Activated CD8-positive, alpha-beta memory T cell treated with anti-CD3 and anti-CD28 coated beads for 36 hours (primary cell): ENCODE measurements around the gene CELA3B. TPM values are rescaled to one million over a fixed set of nuclear protein-coding genes. Genes with fewer than 3 reads are reported as not detected.
"Not testable (repeated sequence)": the region's sequence is repeated elsewhere in the genome, so short reads cannot be mapped to it uniquely, and the experiment has no call there.

Experiments
- CTCF ChIA-PET: fragments of 350-600 bp; sonication (Branson Sonifier 250); formaldehyde crosslinking; loops from one replicate; lab custom pipeline; 2021; ENCODE audit warnings: antibody characterized with exemption; lab: Charles Lee
- POLR2A ChIA-PET: fragments of 350-600 bp; sonication (Branson Sonifier 250); formaldehyde crosslinking; loops from one replicate; lab custom pipeline; 2021; ENCODE audit warnings: antibody characterized with exemption; lab: Charles Lee
- total RNA-seq, 2 experiments: library from RNA; stranded (reverse); gene quantifications; one replicate each; pipeline ENCODE4 v1.2.3, GENCODE V29; 2021

The CELA3B gene
- total RNA-seq, 2 experiments from 2014 or later, result not detected

DNA sequence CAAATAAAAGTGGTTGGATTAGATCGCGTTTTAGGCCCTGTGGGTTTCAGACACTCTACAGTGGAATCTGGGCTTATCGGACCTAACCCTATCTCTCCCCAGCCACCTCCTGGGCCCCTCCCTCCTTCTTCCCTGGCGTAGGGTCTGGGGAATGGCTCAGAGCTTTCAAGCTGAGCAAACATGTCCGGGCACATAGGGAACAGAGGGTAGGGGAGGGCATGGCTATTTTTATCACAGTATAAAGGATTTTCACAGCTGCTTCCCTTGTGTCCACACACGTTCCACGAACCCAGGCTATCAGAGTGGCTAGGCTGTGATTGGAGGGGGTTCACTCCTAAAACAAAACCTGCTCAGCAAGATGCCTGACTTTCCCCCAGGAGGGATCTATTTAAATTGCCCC is 22.8 kb downstream of the CELA3B start:
- POLR2A ChIA-PET, CTCF ChIA-PET: not testable (repeated sequence)

DNA sequence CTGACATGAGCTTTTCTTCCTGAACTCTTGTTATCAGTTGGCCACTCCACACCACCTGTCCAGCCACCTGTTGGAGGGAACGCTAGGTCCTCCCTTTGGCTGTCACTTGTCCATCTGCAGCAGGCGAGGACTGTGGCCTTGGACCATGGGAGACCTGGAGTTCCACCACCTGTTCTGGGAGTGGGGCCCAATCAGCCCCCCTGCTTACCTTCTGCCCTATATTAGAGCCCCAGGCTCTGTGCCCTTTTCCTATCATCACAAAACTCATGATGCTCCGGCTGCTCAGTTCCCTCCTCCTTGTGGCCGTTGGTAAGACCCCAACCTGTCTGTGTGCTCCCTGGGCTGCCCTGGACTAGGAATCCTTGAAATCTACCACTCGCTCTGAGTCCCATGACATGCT is 24.6 kb downstream of the CELA3B start, which contains the start of gene CELA3A:
Gene CELA3A (plus strand): TSS at position 249 of the 400 bp plus-strand sequence. CDS start 18 bp downstream, at position 267.
- POLR2A ChIA-PET, result no interaction called here
- CTCF ChIA-PET, result no interaction called here

DNA sequence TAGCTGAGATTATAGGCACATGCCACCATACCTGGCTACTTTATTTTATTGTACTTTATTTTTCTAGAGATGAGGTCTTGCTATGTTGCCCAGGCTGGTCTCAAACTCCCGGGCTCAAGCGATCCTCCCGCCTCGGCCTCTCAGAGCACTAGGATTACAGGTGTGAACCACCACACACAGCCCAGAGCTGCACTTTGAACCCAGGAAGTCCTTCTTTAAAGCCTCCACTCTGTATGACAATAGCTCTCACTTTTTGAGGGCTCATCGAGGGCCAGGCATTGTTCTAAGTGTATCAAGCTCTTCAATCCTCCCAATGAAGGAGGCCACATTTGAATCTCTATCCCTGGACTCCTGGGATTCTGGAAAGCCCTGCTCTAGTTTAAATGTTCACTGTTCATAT is 25.6 kb downstream of the CELA3B start:
- POLR2A ChIA-PET, result not testable (repeated sequence)
- CTCF ChIA-PET, result interaction anchor here (1.7 kb wide), 1 partner anchor 21 kb away, joined by 4 read pairs; no protein-coding TSS in a partner anchor

DNA sequence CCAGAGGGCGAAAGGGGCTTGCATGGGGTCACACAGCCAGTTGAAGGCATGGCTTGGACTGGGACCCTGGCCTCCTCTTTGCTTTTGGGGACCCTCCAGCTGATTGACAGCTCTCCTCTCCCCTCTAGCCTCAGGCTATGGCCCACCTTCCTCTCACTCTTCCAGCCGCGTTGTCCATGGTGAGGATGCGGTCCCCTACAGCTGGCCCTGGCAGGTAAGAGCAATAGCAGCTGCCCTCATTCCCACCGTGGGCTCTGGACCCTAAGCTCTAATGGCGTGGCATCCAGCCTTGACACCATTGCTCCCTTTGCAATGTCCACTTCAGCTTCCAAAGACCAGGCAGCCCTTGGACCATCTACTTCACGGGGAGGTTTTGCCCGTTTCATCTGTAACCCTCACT is 26.1 kb downstream of the CELA3B start:
- POLR2A ChIA-PET, result not testable (repeated sequence)
- CTCF ChIA-PET, result interaction anchor here (1.7 kb wide), 1 partner anchor 20 kb away, joined by 4 read pairs; no protein-coding TSS in a partner anchor

DNA sequence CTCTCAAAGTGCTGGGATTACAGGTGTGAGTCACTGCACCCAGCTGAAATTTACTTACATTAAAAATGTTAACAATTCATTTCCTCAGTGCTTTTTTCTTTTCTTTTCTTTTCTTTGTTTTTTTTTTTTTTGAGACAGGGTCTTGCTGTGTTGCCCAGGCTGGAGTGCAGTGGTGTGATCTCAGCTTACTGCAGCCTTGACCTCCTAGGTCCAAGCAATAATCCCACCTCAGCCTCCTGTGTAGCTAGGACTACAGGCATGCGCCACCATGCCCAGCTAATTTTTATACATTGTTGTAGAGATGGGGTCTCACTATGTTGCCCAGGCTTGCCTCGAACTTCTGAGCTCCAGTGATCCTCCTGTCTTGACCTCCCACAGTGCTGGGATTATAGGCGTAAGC is 27.1 kb downstream of the CELA3B start:
- POLR2A ChIA-PET, result not testable (repeated sequence)
- CTCF ChIA-PET, result interaction anchor here (0.8 to 1.7 kb wide), 2 partner anchors 9 to 19 kb away, joined by 4 to 5 read pairs; no protein-coding TSS in a partner anchor

DNA sequence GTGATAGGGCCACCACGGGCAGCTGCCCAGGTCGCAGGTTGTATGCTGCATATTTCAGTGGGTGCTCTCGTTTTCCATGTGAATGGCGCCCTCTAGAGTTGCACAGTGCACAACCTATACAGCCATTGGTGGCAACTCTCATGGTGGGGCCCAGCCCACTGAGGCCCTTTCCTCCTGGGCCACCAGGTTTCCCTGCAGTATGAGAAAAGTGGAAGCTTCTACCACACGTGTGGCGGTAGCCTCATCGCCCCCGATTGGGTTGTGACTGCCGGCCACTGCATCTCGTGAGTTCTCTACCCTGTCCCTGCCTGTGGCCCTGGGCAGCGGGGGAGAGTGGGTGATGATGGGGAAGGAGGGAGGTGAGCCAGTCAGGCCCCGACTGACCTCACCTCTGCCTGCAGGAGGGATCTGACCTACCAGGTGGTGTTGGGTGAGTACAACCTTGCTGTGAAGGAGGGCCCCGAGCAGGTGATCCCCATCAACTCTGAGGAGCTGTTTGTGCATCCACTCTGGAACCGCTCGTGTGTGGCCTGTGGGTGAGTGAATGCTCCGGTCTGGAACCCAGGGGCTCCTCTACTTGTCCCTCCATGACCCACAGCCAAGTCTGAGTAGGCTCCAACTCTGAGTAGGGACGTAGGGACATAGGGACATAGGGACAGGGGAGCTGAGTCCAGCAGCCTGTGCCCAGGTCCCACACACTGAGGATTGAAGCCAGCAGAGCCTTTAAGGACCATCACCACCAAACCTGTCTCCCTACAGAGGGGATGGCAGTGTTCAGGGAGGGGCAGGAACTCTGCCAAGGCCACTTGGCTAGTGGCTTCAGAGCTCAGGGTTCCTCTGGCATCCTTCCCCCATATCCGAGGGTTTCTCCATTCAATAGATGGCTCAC is 28.7 kb downstream of the CELA3B start:
- POLR2A ChIA-PET, CTCF ChIA-PET: not testable (repeated sequence)

DNA sequence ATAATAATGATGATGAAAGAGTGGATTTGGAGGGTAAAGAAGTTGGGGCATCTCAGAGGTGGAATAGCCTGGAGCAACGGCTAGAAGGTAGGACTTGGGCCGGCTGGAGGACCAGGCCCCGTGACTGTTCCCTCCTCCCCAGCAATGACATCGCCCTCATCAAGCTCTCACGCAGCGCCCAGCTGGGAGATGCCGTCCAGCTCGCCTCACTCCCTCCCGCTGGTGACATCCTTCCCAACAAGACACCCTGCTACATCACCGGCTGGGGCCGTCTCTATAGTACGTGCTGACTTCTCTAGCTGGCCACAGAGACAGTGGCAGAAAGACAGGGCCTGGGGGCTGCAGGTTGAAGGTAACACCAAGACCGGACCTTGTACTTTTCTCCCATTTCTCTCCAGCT is 29.9 kb downstream of the CELA3B start:
- POLR2A ChIA-PET, CTCF ChIA-PET: not testable (repeated sequence)

DNA sequence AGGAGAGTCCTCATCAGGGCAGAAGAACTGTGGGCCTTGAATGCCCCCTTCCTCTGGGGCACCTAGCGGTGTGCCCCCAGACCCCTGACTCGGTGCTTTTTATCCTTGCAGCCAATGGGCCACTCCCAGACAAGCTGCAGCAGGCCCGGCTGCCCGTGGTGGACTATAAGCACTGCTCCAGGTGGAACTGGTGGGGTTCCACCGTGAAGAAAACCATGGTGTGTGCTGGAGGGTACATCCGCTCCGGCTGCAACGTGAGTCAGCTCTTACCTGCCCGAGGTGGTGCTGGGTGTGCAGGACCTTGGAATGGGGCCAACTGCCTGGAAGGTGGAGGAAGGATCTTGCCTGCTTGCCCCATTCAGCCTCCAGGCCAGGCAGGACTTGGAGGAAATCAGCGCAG is 30.4 kb downstream of the CELA3B start:
- POLR2A ChIA-PET, result interaction anchor here (0.6 kb wide), 1 partner anchor 18 kb away, joined by 3 read pairs; no protein-coding TSS in a partner anchor
- CTCF ChIA-PET, result not testable (repeated sequence)

DNA sequence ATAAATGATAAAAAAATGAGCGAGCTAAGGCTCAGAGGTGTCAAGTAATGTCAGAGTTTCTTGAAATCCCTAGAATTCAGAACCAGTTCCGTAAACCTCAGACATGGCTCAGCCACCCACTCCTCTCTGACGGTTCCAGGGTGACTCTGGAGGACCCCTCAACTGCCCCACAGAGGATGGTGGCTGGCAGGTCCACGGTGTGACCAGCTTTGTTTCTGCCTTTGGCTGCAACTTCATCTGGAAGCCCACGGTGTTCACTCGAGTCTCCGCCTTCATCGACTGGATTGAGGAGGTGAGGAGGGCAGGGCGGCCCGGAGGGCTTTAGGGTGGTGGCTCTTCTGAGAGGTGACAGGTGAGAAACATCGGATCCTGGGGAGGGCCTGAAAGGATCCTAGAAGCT is 32.7 kb downstream of the CELA3B start:
- POLR2A ChIA-PET, CTCF ChIA-PET: not testable (repeated sequence)

DNA sequence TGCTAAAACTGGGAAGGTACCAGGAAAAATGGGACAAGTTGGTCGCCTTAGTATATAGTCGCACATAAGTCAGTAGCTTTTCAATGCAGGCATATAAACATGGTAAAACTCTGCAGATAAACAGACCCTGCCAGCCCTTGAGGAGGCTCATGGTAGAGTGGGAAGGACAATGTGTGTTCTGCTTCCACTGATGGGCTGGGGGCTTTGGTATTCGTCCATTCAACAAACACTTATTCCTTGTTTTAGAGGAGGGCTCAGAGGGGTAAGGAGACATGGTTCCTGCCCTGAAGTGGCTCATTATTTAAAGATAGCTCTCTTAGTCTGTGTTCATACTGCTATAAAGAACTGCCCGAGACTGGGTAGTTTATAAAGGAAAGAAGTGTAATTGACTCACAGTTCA is 35.9 kb downstream of the CELA3B start:
- POLR2A ChIA-PET, CTCF ChIA-PET: not testable (repeated sequence)

DNA sequence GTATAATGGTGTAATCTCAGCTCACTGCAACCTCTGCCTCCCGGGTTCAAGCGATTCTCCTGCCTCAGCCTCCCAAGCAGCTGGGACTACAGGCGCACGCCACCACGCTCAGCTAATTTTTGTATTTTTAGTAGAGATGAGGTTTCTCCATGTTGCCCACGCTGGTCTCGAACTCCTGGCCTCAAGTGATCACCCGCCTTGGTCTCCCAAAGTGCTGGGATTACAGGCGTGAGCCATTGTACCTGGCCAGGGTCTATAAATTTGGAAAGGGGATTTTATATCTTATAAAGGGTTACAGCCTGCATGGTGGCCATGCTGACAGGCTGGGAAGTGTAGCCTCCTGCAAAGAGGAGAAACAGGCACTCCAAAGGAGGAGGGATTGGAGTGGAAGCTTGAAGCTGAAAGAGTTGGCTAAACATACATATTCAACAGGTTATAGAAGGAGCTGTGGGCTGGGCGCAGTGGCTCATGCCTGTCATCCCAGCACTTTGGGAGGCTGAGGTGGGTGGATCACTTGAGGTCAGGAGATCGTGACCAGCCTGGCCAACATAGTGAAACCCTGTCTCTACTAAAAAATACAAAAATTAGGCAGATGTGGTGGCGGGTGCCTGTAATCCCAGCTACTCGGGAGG is 37.9 kb downstream of the CELA3B start:
- POLR2A ChIA-PET, CTCF ChIA-PET: not testable (repeated sequence)

DNA sequence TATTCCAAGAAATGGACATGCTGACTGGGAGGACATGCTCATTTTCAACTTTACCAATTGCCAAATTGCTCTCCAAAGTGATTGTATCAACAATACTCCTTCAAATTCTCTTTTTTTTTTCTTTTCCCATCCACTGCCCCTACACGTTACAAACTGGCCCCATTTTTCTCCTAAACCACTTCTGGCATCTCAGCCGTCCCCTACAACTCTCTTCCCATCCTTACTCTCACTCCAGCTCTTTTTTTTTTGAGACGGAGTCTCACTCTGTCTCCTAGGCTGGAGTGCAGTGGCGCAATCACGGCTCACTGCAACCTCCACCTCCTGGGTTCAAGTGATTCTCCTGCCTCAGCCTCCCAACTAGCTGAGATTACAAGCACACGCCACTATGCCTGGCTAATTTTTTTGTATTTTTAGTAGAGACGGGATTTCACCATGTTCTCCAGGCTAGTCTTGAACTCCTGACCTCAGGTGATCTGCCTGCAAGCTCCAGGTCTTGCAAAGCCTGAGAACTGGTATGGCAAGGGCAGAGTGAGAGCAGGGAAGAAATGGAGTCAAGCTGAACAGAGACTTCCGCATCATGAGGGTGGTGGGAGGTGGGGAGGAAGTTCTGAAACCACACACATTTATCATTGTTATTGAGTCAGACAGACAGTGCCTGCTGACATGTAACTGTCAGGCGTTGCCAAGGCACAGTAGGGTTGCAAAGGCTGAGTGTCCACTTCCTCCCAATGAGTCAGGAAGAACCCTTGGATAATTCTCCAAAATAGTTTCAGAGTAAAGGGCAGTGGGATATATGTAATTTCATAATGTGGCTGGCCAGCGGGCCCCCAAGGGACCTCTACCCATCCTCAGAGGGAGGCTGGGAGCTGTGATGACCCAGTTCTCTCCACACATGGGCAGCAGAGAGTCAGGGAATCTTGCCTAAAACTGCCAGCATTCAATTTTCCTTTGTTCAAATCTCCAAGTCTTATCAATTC is 42.0 kb downstream of the CELA3B start:
- ChIA-PET POLR2A (interaction anchor here (0.9 kb wide), 1 partner anchor 34 kb away, joined by 3 read pairs; no protein-coding TSS in a partner anchor), CTCF (interaction anchor here (0.5 to 1.5 kb wide), 4 partner anchors 21 to 916 kb away, joined by 3 to 5 read pairs (median 4); no protein-coding TSS in a partner anchor)

DNA sequence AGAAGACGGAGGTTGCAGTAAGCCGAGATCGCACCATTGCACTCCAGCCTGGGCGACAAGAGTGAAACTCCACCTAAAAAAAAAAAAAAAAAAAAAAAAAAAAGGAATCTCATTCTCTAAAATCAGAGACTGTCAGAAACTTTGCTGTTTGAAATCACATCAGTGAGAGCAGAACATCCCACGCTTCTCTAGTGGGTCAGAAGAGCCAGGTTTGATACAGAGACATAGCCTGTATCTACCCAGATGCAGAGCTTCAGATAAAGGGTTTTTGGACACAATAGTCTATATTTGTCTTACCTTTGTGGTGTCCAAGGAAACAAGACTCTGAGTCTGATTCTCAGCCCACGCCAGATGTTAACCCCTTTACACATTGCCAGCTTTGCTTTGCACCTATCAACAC is 44.2 kb downstream of the CELA3B start:
- CTCF ChIA-PET, result interaction anchor here (1.1 kb wide), 1 partner anchor 85 kb away, joined by 3 read pairs; no protein-coding TSS in a partner anchor
- POLR2A ChIA-PET, result interaction anchor here (0.7 kb wide), 1 partner anchor 19 kb away, joined by 8 read pairs; no protein-coding TSS in a partner anchor

DNA sequence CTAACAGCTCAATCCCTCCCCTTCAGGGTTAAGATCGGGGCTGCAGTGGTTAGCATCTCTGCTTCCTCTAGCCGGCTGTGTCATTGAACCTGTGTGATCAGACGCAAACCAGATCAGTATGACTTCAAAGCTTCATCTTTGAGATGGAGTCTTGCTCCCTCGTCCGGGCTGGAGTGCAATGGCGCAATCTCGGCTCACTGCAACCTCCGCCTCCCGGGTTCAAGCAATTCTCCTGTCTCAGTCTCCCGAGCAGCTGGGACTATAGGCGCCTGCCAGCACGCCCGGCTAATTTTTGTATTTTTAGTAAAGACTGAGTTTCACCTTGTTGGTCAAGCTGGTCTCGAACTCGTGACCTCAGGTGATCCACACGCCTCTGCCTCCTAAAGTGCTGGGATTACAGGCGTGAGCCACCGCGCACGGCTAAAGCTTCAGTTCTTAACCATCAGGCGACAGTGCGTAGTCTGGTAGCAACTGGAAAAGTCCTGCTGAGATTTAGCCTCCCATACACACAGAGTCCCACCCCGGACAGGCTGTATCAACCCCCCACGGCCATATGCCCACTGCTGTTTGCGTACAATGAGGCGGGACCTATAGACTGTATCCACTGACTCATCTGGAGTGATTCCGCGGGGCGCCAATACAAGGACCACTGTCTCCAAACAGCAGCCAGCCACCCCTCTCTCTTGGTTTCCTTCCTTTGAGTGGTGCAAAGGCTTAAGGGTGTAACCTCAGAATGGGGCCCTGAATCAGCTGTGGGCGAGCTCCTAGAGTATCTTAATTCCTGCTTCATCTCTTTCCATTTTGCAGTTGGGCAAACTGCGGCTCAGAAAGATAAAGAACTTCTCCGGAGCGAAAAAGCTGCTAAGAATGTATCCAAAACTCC is 47.9 kb downstream of the CELA3B start:
- ChIA-PET POLR2A (interaction anchor here (0.6 to 3.1 kb wide), 9 partner anchors 15 to 585 kb away, joined by 3 to 30 read pairs (median 7); partner anchors contain the start of genes CDC42, NBPF3 and USP48), CTCF (interaction anchor here (0.6 to 3.7 kb wide), 10 partner anchors 14 to 392 kb away, joined by 3 to 22 read pairs (median 3); partner anchors contain the start of gene CDC42)

DNA sequence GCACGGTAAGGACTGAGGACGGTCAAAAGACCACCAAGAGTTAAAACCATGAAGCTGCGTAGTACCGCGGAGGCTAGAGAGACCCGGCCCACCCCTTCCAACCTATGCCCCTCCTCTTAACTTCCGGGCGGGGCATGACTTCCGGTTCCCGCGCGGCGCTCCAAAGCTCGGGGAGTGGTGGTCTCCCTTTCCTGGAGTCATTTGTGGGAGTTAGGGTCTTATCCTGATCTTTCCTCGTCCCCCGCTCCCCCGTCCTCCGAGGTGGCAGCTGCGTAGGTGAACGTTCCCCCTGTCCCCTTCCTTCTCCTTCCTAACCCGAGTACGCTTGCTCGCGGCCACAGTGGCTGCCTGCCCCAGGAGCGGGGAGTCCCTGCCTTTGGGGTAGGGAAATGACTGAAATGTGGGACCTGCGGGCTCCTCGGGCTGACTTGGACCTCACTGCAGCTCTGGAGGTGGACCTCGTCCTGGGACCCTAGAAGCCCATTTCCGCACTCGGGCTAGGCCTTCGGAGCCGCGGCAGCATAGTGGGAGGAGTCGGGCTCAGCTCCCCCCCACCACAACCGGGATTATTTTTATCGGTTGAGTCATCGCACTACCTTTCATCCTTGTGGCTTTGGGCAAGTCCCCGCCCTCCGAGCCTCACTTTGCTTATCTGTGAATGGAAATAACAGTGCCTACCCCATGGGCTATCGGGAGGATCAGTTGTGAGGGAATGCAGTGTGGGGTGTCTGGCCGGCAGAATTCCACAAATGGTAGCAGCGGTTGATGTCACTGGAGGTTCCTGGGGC is 48.7 kb downstream of the CELA3B start:
- ChIA-PET CTCF (interaction anchor here (0.6 to 3.7 kb wide), 6 partner anchors 13 to 80 kb away, joined by 3 to 22 read pairs (median 3); no protein-coding TSS in a partner anchor), POLR2A (interaction anchor here (0.6 to 3.1 kb wide), 7 partner anchors 14 to 586 kb away, joined by 3 to 30 read pairs (median 7); partner anchors contain the start of genes CDC42, NBPF3 and USP48)

DNA sequence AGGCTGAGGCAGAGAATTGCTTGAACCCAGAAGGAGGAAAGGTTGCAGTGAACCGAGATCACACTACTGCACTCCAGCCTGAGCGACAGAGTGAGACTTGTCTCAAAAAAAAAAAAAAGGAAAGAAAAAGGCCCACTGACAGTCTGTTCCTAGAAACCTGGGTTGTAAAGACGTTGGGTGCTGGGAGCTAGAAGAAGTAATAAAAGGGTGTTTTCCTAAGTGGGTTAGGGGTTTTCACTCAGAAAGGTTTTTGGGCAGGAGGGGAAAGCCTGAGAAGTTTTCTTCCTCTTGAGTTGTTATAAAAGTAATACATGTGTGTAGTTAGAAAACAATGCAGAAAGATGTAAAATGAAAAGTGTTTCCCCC is 50.1 kb downstream of the CELA3B start:
- CTCF ChIA-PET, result no interaction called here
- POLR2A ChIA-PET, result interaction anchor here (0.5 to 1.2 kb wide), 3 partner anchors 21 to 26 kb away, joined by 3 to 4 read pairs (median 3); partner anchors contain the start of gene CDC42
